ENCODE data around the gene TTC21A.

- TF ChIP-seq POLR2AphosphoS5 (IDR thresholded peaks at IDR 0.05) (no peak), CTCF (IDR thresholded peaks at IDR 0.05) (no peak)
Measured at GRCh38 chr3:39184081-39184967, 76.8 kb downstream of the TTC21A start.
